SJCRH30 (cell line): Measurements from ENCODE around the gene GSTO1. TPM values are rescaled to one million over a fixed set of nuclear protein-coding genes. Genes with fewer than 3 reads are reported as not detected.
"Not testable (repeated sequence)": the region's sequence is repeated elsewhere in the genome, so short reads cannot be mapped to it uniquely, and the experiment has no call there.

Experiments
- DNase-seq, 2 experiments: peaks; one replicate each; pipeline ENCODE4 v3.0.0-alpha.2; 2015 to 2020
- H3K27ac ChIP-seq: fragments of 250-450 bp; sonication (Bioruptor Pico); 2 replicates; pipeline ENCODE4 v1.5.1; 2020; ENCODE audit warnings: mild to moderate bottlenecking, moderate library complexity
- H3K27me3 ChIP-seq: fragments of 250-450 bp; sonication (Bioruptor Pico); 2 replicates; pipeline ENCODE4 v1.5.1; 2020; ENCODE audit warnings: mild to moderate bottlenecking, moderate library complexity
- H3K36me3 ChIP-seq: fragments of 250-450 bp; sonication (Bioruptor Pico); 2 replicates; pipeline ENCODE4 v1.5.1; 2020; ENCODE audit warnings: mild to moderate bottlenecking, moderate library complexity
- H3K4me1 ChIP-seq: fragments of 250-450 bp; sonication (Bioruptor Pico); 2 replicates; pipeline ENCODE4 v1.5.1; 2020; ENCODE audit warnings: mild to moderate bottlenecking, moderate library complexity
- H3K4me3 ChIP-seq: fragments of 250-450 bp; sonication (Bioruptor Pico); 2 replicates; pipeline ENCODE4 v1.5.1; 2020; ENCODE audit warnings: mild to moderate bottlenecking, moderate library complexity
- H3K9me3 ChIP-seq: fragments of 250-450 bp; sonication (Bioruptor Pico); replicated peaks from 2 replicates; pipeline ENCODE4 v1.5.1; 2020; ENCODE audit warnings: mild to moderate bottlenecking, moderate library complexity
- total RNA-seq: library from RNA; depleted of rRNA; stranded (reverse); fragments of >200 nt; shearing (Covaris generic); gene quantifications from 2 replicates; pipeline ENCODE4 v1.2.3, GENCODE V29; 2014

Gene GSTO1
- total RNA-seq, 1 experiment from 2014 or later: 51.7 TPM

GRCh38 chr10:104242545-104242944, 12.1 kb upstream of the GSTO1 start:
- Histone ChIP-seq H3K4me3 (no peak overlapping the region), H3K4me1 (no peaks in the 10 kb centered on the region; the same call in 1 of the 2 replicates), H3K27ac (no peak overlapping the region), H3K9me3 (no peaks in the 10 kb centered on the region), H3K27me3 (peaks cover 16% of the 10 kb centered on the region; the same call in 1 of the 2 replicates), H3K36me3 (no peaks in the 10 kb centered on the region)
- no peak for DNase-seq

DNA sequence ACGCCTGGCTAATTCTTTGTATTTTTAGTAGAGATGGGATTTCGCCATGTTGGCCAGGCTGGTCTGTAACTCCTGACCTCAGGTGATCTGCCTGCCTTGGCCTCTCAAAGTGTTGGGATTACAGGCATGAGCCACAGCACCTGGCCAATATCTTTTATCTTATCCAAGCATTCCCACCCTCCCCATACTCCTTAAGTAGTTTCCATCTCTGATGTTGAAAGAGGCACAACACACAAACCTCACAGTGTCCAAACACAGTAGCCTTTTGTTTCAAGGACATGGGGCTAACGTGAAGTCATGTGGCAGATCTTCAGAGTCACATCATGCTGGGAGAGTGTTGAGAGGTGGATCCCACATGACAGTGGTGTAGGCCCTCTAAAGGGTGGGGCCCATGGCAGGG, 11.7 kb upstream of the GSTO1 start:
- not testable (repeated sequence) for H3K4me1 ChIP-seq, H3K4me3 ChIP-seq, H3K36me3 ChIP-seq, H3K27ac ChIP-seq, H3K9me3 ChIP-seq
- peaks cover 16% of the 10 kb centered on the region; the same call in 1 of the 2 replicates for H3K27me3 ChIP-seq
- peak in 1 of 2 experiments; percentile 25 for DNase-seq

GRCh38 chr10:104243512-104243911, 11.2 kb upstream of the GSTO1 start:
- no peak overlapping the region for H3K4me3 ChIP-seq
- H3K36me3 ChIP-seq: no peaks in the 10 kb centered on the region
- peak in 1 of 2 experiments; percentile 13 for DNase-seq
- H3K4me1 ChIP-seq: no peaks in the 10 kb centered on the region; the same call in 1 of the 2 replicates
- H3K27ac ChIP-seq: no peak overlapping the region
- H3K9me3 ChIP-seq: no peaks in the 10 kb centered on the region
- peaks cover 16% of the 10 kb centered on the region; the same call in 1 of the 2 replicates for H3K27me3 ChIP-seq

- peaks cover 8% of the 10 kb centered on the region; the same call in 1 of the 2 replicates for H3K27me3 ChIP-seq
- no peak overlapping the region for H3K27ac ChIP-seq
- DNase-seq: no peak
- H3K4me1 ChIP-seq: no peaks in the 10 kb centered on the region; the same call in 1 of the 2 replicates
- no peak overlapping the region for H3K4me3 ChIP-seq
- H3K36me3 ChIP-seq: no peaks in the 10 kb centered on the region
- no peaks in the 10 kb centered on the region for H3K9me3 ChIP-seq
Measured at GRCh38 chr10:104245066-104245632, 9.5 kb upstream of the GSTO1 start.

- no peak overlapping the region for H3K27ac ChIP-seq
- H3K4me3 ChIP-seq: no peak overlapping the region
- 0 out of 2 replicates have a peak, but pooled peaks cover 5% of the 10 kb centered on the region for H3K27me3 ChIP-seq
- DNase-seq: no peak
- no peaks in the 10 kb centered on the region for H3K9me3 ChIP-seq
- H3K36me3 ChIP-seq: no peaks in the 10 kb centered on the region
- no peaks in the 10 kb centered on the region; the same call in 1 of the 2 replicates for H3K4me1 ChIP-seq
Measured at GRCh38 chr10:104246976-104247375, 7.7 kb upstream of the GSTO1 start.

DNA sequence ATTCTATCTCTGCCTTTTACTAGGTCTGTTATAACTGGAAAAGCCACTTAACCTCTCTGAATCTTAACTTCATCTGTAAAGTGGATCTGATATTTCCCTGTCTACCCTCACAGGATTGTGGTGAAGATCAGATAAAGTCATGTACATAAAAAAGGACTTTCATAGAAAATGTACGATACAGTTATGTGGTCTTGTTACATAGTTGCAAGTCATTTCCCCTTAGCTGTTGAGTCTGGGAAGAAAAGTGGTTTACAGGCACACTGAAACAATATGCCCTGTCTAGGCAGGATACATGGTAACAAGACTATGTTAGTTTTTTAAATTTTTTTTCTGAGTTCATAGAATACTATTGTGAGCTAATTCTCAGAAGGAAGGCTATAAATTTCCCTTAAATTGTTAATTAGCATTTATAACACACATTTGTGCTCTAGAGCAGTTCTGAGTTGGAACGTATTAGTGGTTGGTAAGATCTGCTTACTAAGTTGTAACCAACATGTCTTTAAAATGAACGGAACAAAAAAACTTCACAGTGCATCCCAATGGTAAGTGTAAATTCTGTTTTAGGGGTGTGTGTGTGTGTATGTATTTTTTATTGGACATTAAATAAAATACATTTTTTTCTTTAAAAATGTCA, 7.1 kb upstream of the GSTO1 start:
- H3K4me1 ChIP-seq: no peaks in the 10 kb centered on the region; the same call in 1 of the 2 replicates
- 0 out of 2 replicates have a peak, but pooled peaks cover 3% of the 10 kb centered on the region for H3K27me3 ChIP-seq
- H3K9me3 ChIP-seq: no peaks in the 10 kb centered on the region
- H3K4me3 ChIP-seq: no peak overlapping the region
- H3K36me3 ChIP-seq: no peaks in the 10 kb centered on the region
- no peak overlapping the region for H3K27ac ChIP-seq
- DNase-seq: no peak

GRCh38 chr10:104248931-104249330, 5.8 kb upstream of the GSTO1 start:
- not testable (repeated sequence) for H3K4me1 ChIP-seq, H3K4me3 ChIP-seq, DNase-seq, H3K36me3 ChIP-seq, H3K27ac ChIP-seq, H3K27me3 ChIP-seq, H3K9me3 ChIP-seq

GRCh38 chr10:104250371-104250770, 4.3 kb upstream of the GSTO1 start:
- H3K27me3 ChIP-seq: no peaks in the 10 kb centered on the region
- no peak overlapping the region for H3K27ac ChIP-seq
- H3K36me3 ChIP-seq: no peaks in the 10 kb centered on the region
- no peak overlapping the region for H3K4me3 ChIP-seq
- no peaks in the 10 kb centered on the region for H3K4me1 ChIP-seq
- H3K9me3 ChIP-seq: no peaks in the 10 kb centered on the region
- no peak for DNase-seq

- no peak for DNase-seq
- no peaks in the 10 kb centered on the region for H3K9me3 ChIP-seq
- no peaks in the 10 kb centered on the region for H3K27me3 ChIP-seq
- no peak overlapping the region for H3K4me3 ChIP-seq
- H3K4me1 ChIP-seq: no peaks in the 10 kb centered on the region
- no peaks in the 10 kb centered on the region for H3K36me3 ChIP-seq
- no peak overlapping the region for H3K27ac ChIP-seq
Measured at GRCh38 chr10:104251443-104251842, 3.2 kb upstream of the GSTO1 start.

DNA sequence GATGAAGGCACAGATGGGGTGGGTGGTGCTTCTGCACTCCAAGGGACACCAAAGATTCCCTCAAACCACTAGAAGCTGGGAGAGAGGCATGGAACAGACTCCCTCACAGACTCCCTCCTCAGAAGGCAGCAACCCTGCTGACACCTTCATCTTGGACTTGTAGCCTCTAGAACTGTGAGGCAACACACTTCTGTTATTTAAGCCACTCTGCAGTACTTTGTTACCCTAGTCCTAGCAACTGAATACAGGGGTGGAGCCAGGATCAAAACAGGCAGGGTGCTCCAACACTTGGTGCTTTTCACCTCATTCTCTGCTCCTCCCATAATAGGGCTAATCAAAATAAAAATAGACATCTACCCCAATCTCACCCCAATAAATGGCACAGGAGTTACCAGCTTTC, 2.3 kb upstream of the GSTO1 start:
- H3K4me1 ChIP-seq: no peaks in the 10 kb centered on the region
- H3K27me3 ChIP-seq: no peaks in the 10 kb centered on the region
- H3K36me3 ChIP-seq: no peaks in the 10 kb centered on the region
- H3K27ac ChIP-seq: no peak overlapping the region
- no peaks in the 10 kb centered on the region for H3K9me3 ChIP-seq
- H3K4me3 ChIP-seq: no peak overlapping the region
- no peak for DNase-seq

DNA sequence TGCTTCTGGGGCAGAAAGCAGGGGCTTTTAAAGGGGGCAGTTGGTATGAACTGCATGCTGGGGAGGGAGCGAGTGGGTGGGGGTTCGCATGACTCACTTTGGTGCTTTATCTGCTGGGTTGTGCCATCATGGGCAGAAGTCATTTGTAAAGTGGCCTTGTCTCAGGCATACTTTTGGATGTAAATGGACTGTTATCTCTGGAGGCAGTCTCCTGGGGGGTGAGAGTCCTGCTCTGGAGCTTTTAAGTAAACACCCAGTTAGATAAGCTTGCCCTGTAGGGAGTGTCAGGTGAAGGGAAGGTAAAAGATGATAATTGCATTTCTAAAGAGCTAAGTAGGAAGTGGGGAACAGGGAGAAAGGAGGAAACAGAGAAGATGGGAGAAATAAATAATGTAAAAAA, 1.6 kb upstream of the GSTO1 start:
- H3K9me3 ChIP-seq: no peaks in the 10 kb centered on the region

DNA sequence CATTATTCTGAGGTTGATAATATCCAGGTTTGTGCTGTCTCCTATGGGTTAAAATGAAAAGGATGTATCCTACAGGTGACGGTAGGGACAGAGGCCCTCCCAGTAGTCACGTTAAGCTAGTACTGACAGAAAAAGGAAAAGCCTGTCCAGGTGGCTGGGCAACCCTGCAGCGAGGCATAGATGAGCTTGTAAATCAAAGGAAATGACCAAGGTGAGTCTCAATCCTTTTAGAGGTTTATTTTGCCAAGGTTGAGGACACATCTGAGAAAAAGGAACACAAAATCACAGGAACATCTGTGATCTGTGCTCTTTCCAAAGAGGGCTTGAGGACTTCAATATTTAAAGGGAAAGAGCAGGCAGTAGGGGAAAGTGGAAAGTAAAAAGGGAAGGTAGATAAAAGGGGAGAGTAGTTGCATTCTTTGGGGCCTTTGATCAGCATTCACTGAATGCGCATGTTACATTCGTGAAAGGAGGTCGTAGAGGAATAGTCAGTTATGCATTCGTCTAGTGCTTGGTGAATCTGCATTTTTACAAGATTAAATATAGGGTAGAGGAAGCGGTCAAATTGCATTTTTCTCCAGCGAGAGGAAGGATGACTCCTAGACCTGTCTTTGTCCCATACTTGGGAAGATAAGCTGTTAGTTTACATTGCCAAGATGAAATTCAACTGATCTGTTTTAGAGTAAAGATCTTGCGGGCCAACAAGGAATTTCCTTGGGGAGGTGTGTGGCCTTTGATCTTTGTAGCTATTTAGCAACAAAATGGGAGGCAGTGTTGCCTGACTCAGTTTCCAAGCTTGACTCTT, 884 bp upstream of the GSTO1 start:
- Histone ChIP-seq H3K4me1 (no peaks in the 10 kb centered on the region), H3K36me3 (peaks cover 3% of the 10 kb centered on the region; the same call in 1 of the 2 replicates), H3K27me3 (no peaks in the 10 kb centered on the region), H3K9me3 (no peaks in the 10 kb centered on the region), H3K4me3 (peak overlapping the region; percentile 82), H3K27ac (no peak overlapping the region)
- no peak for DNase-seq

More for the DNA sequence above, 1.6 kb upstream of the GSTO1 start:
- H3K27ac ChIP-seq: no peak overlapping the region
- DNase-seq: no peak
- no peak overlapping the region for H3K4me3 ChIP-seq
- peaks cover 3% of the 10 kb centered on the region; the same call in 1 of the 2 replicates for H3K36me3 ChIP-seq
- H3K4me1 ChIP-seq: no peaks in the 10 kb centered on the region
- H3K27me3 ChIP-seq: no peaks in the 10 kb centered on the region

- DNase-seq: no peak
- peaks cover 3% of the 10 kb centered on the region; the same call in 1 of the 2 replicates for H3K36me3 ChIP-seq
- peak overlapping the region; percentile 71 for H3K27ac ChIP-seq
- no peaks in the 10 kb centered on the region for H3K4me1 ChIP-seq
- H3K9me3 ChIP-seq: no peaks in the 10 kb centered on the region
- no peaks in the 10 kb centered on the region for H3K27me3 ChIP-seq
- peak overlapping the region; percentile 82 for H3K4me3 ChIP-seq
Measured at GRCh38 chr10:104255311-104255981, 754 bp downstream of the GSTO1 start.

DNA sequence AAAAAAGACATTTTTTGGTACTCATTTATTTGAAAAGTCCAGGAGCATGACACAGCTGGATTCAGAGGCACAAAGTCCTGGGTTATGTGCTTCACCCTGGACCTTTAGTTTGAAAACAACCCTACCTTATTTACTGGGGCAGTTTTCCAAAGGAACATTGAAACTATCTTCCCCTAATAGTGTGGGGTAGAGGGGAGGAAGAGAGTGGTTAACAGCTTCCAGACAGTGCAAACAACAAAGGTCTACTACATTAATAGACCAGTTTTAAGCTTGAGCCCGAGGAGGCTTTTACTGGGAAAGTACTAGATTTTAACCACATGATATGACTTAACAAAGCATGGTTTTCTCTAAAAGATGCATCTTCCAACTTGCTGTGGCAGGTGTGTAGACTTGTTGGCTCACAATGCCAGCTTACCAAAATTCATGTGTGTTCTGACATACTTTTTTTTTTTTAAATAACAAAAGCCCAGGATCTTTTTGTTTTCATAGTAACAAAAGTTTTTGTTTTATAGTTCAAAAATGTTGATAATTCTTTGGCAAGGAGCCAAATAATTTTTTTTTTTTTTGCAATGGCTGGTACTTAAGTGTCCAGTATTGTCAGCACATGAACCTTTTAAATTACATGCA, 1.8 kb downstream of the GSTO1 start:
- DNase-seq: no peak
- Histone ChIP-seq H3K4me1 (no peaks in the 10 kb centered on the region), H3K4me3 (no peak overlapping the region), H3K27me3 (no peaks in the 10 kb centered on the region), H3K9me3 (no peaks in the 10 kb centered on the region), H3K27ac (no peak overlapping the region), H3K36me3 (peaks cover 3% of the 10 kb centered on the region; the same call in 1 of the 2 replicates)
